ENCODE measurements around the gene CLDN15. TPM values are rescaled to one million over a fixed set of nuclear protein-coding genes. Genes with fewer than 3 reads are reported as not detected.

The CLDN15 gene
- total RNA-seq, 1 donor from 2014 or later: 21.0 TPM

- H3K27me3 Mint-ChIP-seq: no peaks in the 10 kb centered on the region
- TF ChIP-seq CTCF (IDR thresholded peaks at IDR 0.05): no peak
- H3K27ac Mint-ChIP-seq: no peak overlapping the region
- no peaks in the 10 kb centered on the region for H3K9me3 Mint-ChIP-seq
- POLR2A ChIA-PET: no interaction called here
- ATAC-seq (ENCODE audit: low read depth) (no peak), DNase-seq (no peak)
- CTCF ChIA-PET: no interaction called here
- peaks cover 60% of the 10 kb centered on the region for H3K36me3 Mint-ChIP-seq (ENCODE audit: low read depth)
- intact Hi-C loops (cut with micrococcal nuclease): no loop called here
- H3K4me1 Mint-ChIP-seq: peaks cover 21% of the 10 kb centered on the region
- no peak overlapping the region for H3K4me3 Mint-ChIP-seq
Observed at GRCh38 chr7:101222275-101222830, 15.2 kb downstream of the CLDN15 start.

GRCh38 chr7:101220295-101220694 is 17.3 kb downstream of the CLDN15 start:
- TF ChIP-seq CTCF (IDR thresholded peaks at IDR 0.05): no peak
- peaks cover 58% of the 10 kb centered on the region for H3K36me3 Mint-ChIP-seq (ENCODE audit: low read depth)
- H3K27me3 Mint-ChIP-seq: no peaks in the 10 kb centered on the region
- H3K4me1 Mint-ChIP-seq: peaks cover 30% of the 10 kb centered on the region
- DNase-seq (no peak), ATAC-seq (ENCODE audit: low read depth) (no peak)
- POLR2A ChIA-PET: no interaction called here
- no peaks in the 10 kb centered on the region for H3K9me3 Mint-ChIP-seq
- CTCF ChIA-PET: interaction anchor here (0.9 to 1.2 kb wide), 2 partner anchors 62 to 76 kb away, joined by 3 read pairs; no protein-coding TSS in a partner anchor
- H3K4me3 Mint-ChIP-seq: no peak overlapping the region
- H3K27ac Mint-ChIP-seq: no peak overlapping the region
- intact Hi-C loops (cut with micrococcal nuclease): no loop called here

- ATAC-seq (ENCODE audit: low read depth): no peak
- CTCF ChIA-PET: interaction anchor here (1.6 to 1.9 kb wide), 4 partner anchors 26 to 74 kb away, joined by 7 to 29 read pairs (median 10); partner anchors contain the start of gene FIS1
Observed at GRCh38 chr7:101218236-101219125, 19.1 kb downstream of the CLDN15 start.

DNA sequence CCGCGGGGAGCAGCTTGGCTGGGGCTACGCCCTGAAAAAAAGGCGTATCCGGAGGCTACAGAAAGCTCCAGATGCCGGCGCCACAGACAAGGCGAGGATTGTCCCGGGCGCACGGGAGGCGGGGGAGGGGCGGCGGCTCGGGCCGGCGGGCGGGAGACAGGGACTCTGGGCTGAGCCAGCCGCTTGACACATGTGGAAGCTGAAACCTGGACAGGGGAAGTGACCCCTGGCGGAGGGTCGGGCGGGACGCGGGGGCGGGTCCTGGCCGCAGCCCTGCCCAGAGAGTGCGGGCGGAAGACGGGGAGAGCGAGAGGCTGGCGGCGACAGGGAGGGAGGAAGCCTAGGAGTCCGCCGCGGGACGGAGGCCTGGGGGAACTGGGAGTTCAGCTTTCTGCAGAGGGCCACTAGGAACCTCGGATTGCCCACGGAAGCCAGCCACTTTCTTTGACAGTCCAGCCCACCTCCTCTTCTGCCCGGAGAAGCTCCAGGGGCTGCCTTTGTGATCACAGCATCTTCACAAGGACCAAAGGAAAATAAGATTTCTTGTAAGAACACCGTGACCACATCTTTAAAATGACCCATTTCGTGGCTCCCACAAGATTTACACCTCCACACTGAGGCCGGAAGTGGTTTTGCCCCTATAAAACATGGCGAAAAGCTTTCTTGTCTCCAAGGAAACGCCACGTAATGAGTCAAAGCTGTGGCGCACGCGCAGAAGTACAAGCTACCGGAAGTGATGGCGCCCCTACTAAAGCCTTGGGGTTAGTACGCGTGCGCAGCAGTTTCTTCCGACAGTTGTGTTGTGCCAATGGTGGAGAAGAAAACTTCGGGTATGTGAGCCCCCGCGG is 20.0 kb downstream of the CLDN15 start, which contains the start of the genes PLOD3 and ZNHIT1:
PLOD3 (minus strand) TSS at position 194 of the 848 bp plus-strand sequence. CDS start 307 bp downstream, outside the sequence.
ZNHIT1 (plus strand) TSS at position 778 of the 848 bp plus-strand sequence; CDS start at position 809, 31 bp downstream.
- no peak for TF ChIP-seq CTCF (IDR thresholded peaks at IDR 0.05)
- Mint-ChIP-seq H3K9me3 (no peaks in the 10 kb centered on the region), H3K36me3 (ENCODE audit: low read depth) (peaks cover 44% of the 10 kb centered on the region), H3K27ac (peak within 1 kb of the TSS; percentile 84), H3K27me3 (no peaks in the 10 kb centered on the region), H3K4me3 (peak within 1 kb of the TSS; percentile 94), H3K4me1 (peaks cover 30% of the 10 kb centered on the region)
- intact Hi-C loops (cut with micrococcal nuclease): loop anchor here (1.0 to 5.0 kb wide), 7 partner anchors 25 to 1145 kb away; partner anchors contain the start of genes IFT22 and VGF
- POLR2A ChIA-PET: interaction anchor here (0.6 to 3.3 kb wide), 16 partner anchors 8 to 1712 kb away, joined by 3 to 44 read pairs (median 4); partner anchors contain the start of genes CLDN15, CUX1, FIS1 and NAT16
- CTCF ChIA-PET: interaction anchor here (0.7 to 1.9 kb wide), 6 partner anchors 12 to 73 kb away, joined by 3 to 29 read pairs (median 7); partner anchors contain the start of gene FIS1
- DNase-seq (peak; percentile 82), ATAC-seq (ENCODE audit: low read depth) (peak; percentile 77)

More at GRCh38 chr7:101218236-101219125, 19.1 kb downstream of the CLDN15 start:
- DNase-seq: no peak
- Mint-ChIP-seq H3K4me3 (peak overlapping the region; percentile 94), H3K4me1 (peaks cover 30% of the 10 kb centered on the region), H3K36me3 (ENCODE audit: low read depth) (peaks cover 53% of the 10 kb centered on the region), H3K27ac (peak overlapping the region; percentile 84), H3K9me3 (no peaks in the 10 kb centered on the region), H3K27me3 (no peaks in the 10 kb centered on the region)
- no peak for TF ChIP-seq CTCF (IDR thresholded peaks at IDR 0.05)
- intact Hi-C loops (cut with micrococcal nuclease): loop anchor here (1.0 to 5.0 kb wide), 6 partner anchors 26 to 1144 kb away; partner anchors contain the start of gene VGF
- POLR2A ChIA-PET: interaction anchor here (0.9 to 3.3 kb wide), 9 partner anchors 19 to 1713 kb away, joined by 3 to 44 read pairs (median 4); partner anchors contain the start of genes CLDN15, FIS1, UFSP1 and VGF
